Stimulated activated memory B cell treated with anti-CD40 and anti-IgM and Interleukin-4, amounts not matched to agents 10 μg/mL and 1 μg/mL and 100 μg/mL, for 72 hours (primary cell): Measurements from ENCODE around the gene RTN4.

Source experiments
- ATAC-seq: fragments of 150-1000 bp; cut with Tn5 transposase; 2 replicates; pipeline ENCODE4 v1.10.0; 2021
- H3K27ac Mint-ChIP-seq: one replicate; pipeline ENCODE4 v1.8.0; 2022; ENCODE audit warnings: mild to moderate bottlenecking, mixed read lengths
- H3K27me3 Mint-ChIP-seq: one replicate; pipeline ENCODE4 v1.8.0; 2022; ENCODE audit warnings: mixed read lengths
- H3K36me3 Mint-ChIP-seq: one replicate; pipeline ENCODE4 v1.8.0; 2022; ENCODE audit warnings: mixed read lengths
- H3K4me1 Mint-ChIP-seq: one replicate; pipeline ENCODE4 v1.8.0; 2022; ENCODE audit warnings: mixed read lengths
- H3K4me3 Mint-ChIP-seq: one replicate; pipeline ENCODE4 v1.8.0; 2022; ENCODE audit warnings: mild to moderate bottlenecking, moderate library complexity, mixed read lengths
- H3K9me3 Mint-ChIP-seq: one replicate; pipeline ENCODE4 v1.8.0; 2022; ENCODE audit warnings: mixed read lengths

The RTN4 gene

GRCh38 chr2:54952978-54953456 lies 97.2 kb downstream of the RTN4 start:
- H3K4me1 Mint-ChIP-seq, result no peaks in the 10 kb centered on the region
- no peak overlapping the region for H3K27ac Mint-ChIP-seq
- no peaks in the 10 kb centered on the region for H3K27me3 Mint-ChIP-seq
- no peaks in the 10 kb centered on the region for H3K9me3 Mint-ChIP-seq
- no peak for ATAC-seq
- H3K36me3 Mint-ChIP-seq, result peaks cover 13% of the 10 kb centered on the region
- H3K4me3 Mint-ChIP-seq, result no peak overlapping the region

- H3K36me3 Mint-ChIP-seq, result peaks cover 13% of the 10 kb centered on the region
- H3K4me1 Mint-ChIP-seq, result no peaks in the 10 kb centered on the region
- no peak overlapping the region for H3K27ac Mint-ChIP-seq
- no peaks in the 10 kb centered on the region for H3K9me3 Mint-ChIP-seq
- no peak for ATAC-seq
- H3K4me3 Mint-ChIP-seq, result no peak overlapping the region
- H3K27me3 Mint-ChIP-seq, result no peaks in the 10 kb centered on the region
Observed at GRCh38 chr2:54952425-54952824, 97.8 kb downstream of the RTN4 start.

GRCh38 chr2:54950811-54951210 lies 99.4 kb downstream of the RTN4 start:
- Mint-ChIP-seq H3K9me3 (no peaks in the 10 kb centered on the region), H3K36me3 (peaks cover 13% of the 10 kb centered on the region), H3K27ac (no peak overlapping the region), H3K4me3 (no peak overlapping the region), H3K4me1 (no peaks in the 10 kb centered on the region), H3K27me3 (no peaks in the 10 kb centered on the region)
- ATAC-seq, result no peak

- Mint-ChIP-seq H3K4me3 (no peak overlapping the region), H3K27ac (no peak overlapping the region), H3K4me1 (no peaks in the 10 kb centered on the region), H3K27me3 (no peaks in the 10 kb centered on the region), H3K36me3 (peaks cover 13% of the 10 kb centered on the region), H3K9me3 (no peaks in the 10 kb centered on the region)
- ATAC-seq, result no peak
Observed at GRCh38 chr2:54949431-54949830, 100.8 kb downstream of the RTN4 start.

GRCh38 chr2:54948120-54948519 lies 102.1 kb downstream of the RTN4 start:
- H3K27ac Mint-ChIP-seq, result no peak overlapping the region
- ATAC-seq, result no peak
- no peaks in the 10 kb centered on the region for H3K9me3 Mint-ChIP-seq
- no peaks in the 10 kb centered on the region for H3K27me3 Mint-ChIP-seq
- H3K4me3 Mint-ChIP-seq, result no peak overlapping the region
- H3K4me1 Mint-ChIP-seq, result no peaks in the 10 kb centered on the region
- peaks cover 13% of the 10 kb centered on the region for H3K36me3 Mint-ChIP-seq

GRCh38 chr2:54947646-54948045 lies 102.6 kb downstream of the RTN4 start:
- H3K27ac Mint-ChIP-seq, result no peak overlapping the region
- no peaks in the 10 kb centered on the region for H3K27me3 Mint-ChIP-seq
- H3K4me1 Mint-ChIP-seq, result no peaks in the 10 kb centered on the region
- no peaks in the 10 kb centered on the region for H3K9me3 Mint-ChIP-seq
- ATAC-seq, result no peak
- H3K4me3 Mint-ChIP-seq, result no peak overlapping the region
- peaks cover 12% of the 10 kb centered on the region for H3K36me3 Mint-ChIP-seq

GRCh38 chr2:54947136-54947535 lies 103.1 kb downstream of the RTN4 start:
- no peak for ATAC-seq
- no peaks in the 10 kb centered on the region for H3K4me1 Mint-ChIP-seq
- H3K9me3 Mint-ChIP-seq, result no peaks in the 10 kb centered on the region
- H3K36me3 Mint-ChIP-seq, result peaks cover 7% of the 10 kb centered on the region
- no peaks in the 10 kb centered on the region for H3K27me3 Mint-ChIP-seq
- H3K4me3 Mint-ChIP-seq, result no peak overlapping the region
- H3K27ac Mint-ChIP-seq, result no peak overlapping the region

- Mint-ChIP-seq H3K4me1 (no peaks in the 10 kb centered on the region), H3K27me3 (no peaks in the 10 kb centered on the region), H3K4me3 (no peak overlapping the region), H3K27ac (no peak overlapping the region), H3K9me3 (no peaks in the 10 kb centered on the region), H3K36me3 (peaks cover 6% of the 10 kb centered on the region)
- ATAC-seq, result no peak
Observed at GRCh38 chr2:54946220-54946805, 103.9 kb downstream of the RTN4 start.

GRCh38 chr2:54945391-54946219 lies 104.6 kb downstream of the RTN4 start:
- no peaks in the 10 kb centered on the region for H3K9me3 Mint-ChIP-seq
- no peak for ATAC-seq
- no peaks in the 10 kb centered on the region for H3K27me3 Mint-ChIP-seq
- no peak overlapping the region for H3K4me3 Mint-ChIP-seq
- no peaks in the 10 kb centered on the region for H3K4me1 Mint-ChIP-seq
- H3K27ac Mint-ChIP-seq, result no peak overlapping the region
- peaks cover 1% of the 10 kb centered on the region for H3K36me3 Mint-ChIP-seq

GRCh38 chr2:54944724-54945326 lies 105.4 kb downstream of the RTN4 start:
- Mint-ChIP-seq H3K4me1 (no peaks in the 10 kb centered on the region), H3K9me3 (no peaks in the 10 kb centered on the region), H3K36me3 (no peaks in the 10 kb centered on the region), H3K4me3 (no peak overlapping the region), H3K27ac (no peak overlapping the region), H3K27me3 (no peaks in the 10 kb centered on the region)
- ATAC-seq, result no peak

GRCh38 chr2:54942373-54942772 lies 107.9 kb downstream of the RTN4 start:
- no peaks in the 10 kb centered on the region for H3K4me1 Mint-ChIP-seq
- H3K9me3 Mint-ChIP-seq, result no peaks in the 10 kb centered on the region
- no peak overlapping the region for H3K4me3 Mint-ChIP-seq
- peak; percentile 27 for ATAC-seq
- peaks cover 5% of the 10 kb centered on the region for H3K36me3 Mint-ChIP-seq
- no peaks in the 10 kb centered on the region for H3K27me3 Mint-ChIP-seq
- H3K27ac Mint-ChIP-seq, result no peak overlapping the region

GRCh38 chr2:54941248-54941984 lies 108.8 kb downstream of the RTN4 start:
- H3K4me3 Mint-ChIP-seq, result no peak overlapping the region
- H3K27ac Mint-ChIP-seq, result no peak overlapping the region
- no peaks in the 10 kb centered on the region for H3K27me3 Mint-ChIP-seq
- no peak for ATAC-seq
- H3K4me1 Mint-ChIP-seq, result no peaks in the 10 kb centered on the region
- peaks cover 5% of the 10 kb centered on the region for H3K36me3 Mint-ChIP-seq
- H3K9me3 Mint-ChIP-seq, result no peaks in the 10 kb centered on the region

GRCh38 chr2:54940723-54941122 lies 109.5 kb downstream of the RTN4 start:
- H3K4me3 Mint-ChIP-seq, result no peak overlapping the region
- peaks cover 5% of the 10 kb centered on the region for H3K36me3 Mint-ChIP-seq
- H3K4me1 Mint-ChIP-seq, result no peaks in the 10 kb centered on the region
- ATAC-seq, result no peak
- H3K27me3 Mint-ChIP-seq, result no peaks in the 10 kb centered on the region
- H3K27ac Mint-ChIP-seq, result no peak overlapping the region
- no peaks in the 10 kb centered on the region for H3K9me3 Mint-ChIP-seq

- no peaks in the 10 kb centered on the region for H3K9me3 Mint-ChIP-seq
- H3K27ac Mint-ChIP-seq, result no peak overlapping the region
- no peaks in the 10 kb centered on the region for H3K27me3 Mint-ChIP-seq
- no peaks in the 10 kb centered on the region for H3K4me1 Mint-ChIP-seq
- no peak for ATAC-seq
- H3K36me3 Mint-ChIP-seq, result peaks cover 5% of the 10 kb centered on the region
- no peak overlapping the region for H3K4me3 Mint-ChIP-seq
Observed at GRCh38 chr2:54939446-54940118, 110.7 kb downstream of the RTN4 start.

GRCh38 chr2:54936766-54937165 lies 113.5 kb downstream of the RTN4 start:
- H3K4me3 Mint-ChIP-seq, result no peak overlapping the region
- H3K9me3 Mint-ChIP-seq, result no peaks in the 10 kb centered on the region
- no peak overlapping the region for H3K27ac Mint-ChIP-seq
- H3K4me1 Mint-ChIP-seq, result no peaks in the 10 kb centered on the region
- H3K27me3 Mint-ChIP-seq, result no peaks in the 10 kb centered on the region
- H3K36me3 Mint-ChIP-seq, result peaks cover 10% of the 10 kb centered on the region
- ATAC-seq, result no peak
